Putamen (tissue), 1 donor: ENCODE measurements around the gene HEATR9.

ENCODE experiments used
- DNase-seq: peaks from one replicate; pipeline ENCODE4 v3.0.0-alpha.2; 2016; ENCODE audit warnings: low spot score

The HEATR9 gene

DNA sequence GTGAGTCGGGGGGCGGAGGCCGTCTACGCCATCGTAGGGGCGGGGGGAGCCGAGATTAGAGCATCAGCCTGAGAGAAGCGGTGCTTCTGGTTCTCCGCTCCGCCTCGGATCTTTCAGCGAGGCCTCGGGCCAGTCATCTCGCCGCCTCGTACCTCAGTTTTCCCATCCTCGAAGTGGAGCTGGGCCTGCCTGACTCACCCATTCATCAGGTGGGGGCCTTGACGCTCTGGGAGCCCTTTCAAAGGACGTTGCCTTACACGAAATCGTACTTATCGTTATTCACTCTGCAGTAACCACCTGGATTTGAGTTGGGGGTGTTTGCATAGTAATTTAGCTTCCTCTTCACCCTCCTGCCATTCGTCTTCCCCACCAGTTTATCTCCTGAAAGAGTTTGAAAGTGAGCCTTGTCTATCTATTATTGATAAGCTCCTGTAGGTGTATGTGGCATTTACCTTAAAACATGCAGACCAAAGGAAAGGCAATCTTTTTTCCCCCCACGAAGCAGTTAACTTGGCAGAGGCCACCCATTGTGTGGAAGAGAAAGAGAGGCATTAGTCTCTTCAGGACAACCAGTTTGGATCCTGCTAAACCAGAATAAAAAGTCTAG lies 58.7 kb downstream of the HEATR9 start:
- DNase-seq = peak; percentile 42

GRCh38 chr17:35808962-35809854 lies 59.5 kb downstream of the HEATR9 start, which contains the start of gene TAF15:
TAF15 (plus strand) TSS chr17:35809484; CDS start chr17:35809570, 86 bp downstream.
- peak; percentile 98 for DNase-seq

DNA sequence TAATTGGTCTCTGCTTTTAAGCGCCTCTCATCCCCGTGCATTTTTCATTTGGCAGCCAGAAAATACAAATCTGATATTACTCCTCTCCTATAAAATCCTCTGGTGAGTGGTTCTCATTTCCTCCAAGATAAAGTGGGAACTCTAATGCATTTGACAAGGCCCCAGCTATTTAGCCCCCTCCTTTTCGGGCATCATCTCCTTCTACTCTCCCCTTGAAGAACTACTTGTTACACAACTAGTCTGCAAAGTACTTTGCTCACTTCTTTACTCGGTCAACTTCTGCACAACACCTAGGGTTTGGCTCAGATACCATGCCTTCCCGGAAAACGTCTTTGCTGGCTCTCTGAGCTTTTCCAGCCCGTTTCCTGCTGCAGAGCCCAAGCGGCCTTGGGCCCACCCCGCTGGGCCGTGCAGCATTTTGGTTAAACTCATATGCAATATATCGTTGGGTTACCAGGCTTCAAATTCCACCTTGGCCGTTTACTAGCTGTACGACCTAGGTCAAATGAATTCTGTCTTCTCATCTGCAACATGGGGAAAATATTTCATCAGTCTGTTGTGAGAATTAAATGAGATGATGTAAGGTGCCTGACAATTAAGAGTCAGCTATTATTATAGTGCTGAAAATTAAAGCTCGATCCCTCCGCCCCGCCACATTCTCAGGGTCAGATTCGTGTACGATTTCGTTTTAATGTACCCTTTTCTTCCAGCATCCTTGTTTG lies 60.3 kb downstream of the HEATR9 start:
- no peak for DNase-seq

DNA sequence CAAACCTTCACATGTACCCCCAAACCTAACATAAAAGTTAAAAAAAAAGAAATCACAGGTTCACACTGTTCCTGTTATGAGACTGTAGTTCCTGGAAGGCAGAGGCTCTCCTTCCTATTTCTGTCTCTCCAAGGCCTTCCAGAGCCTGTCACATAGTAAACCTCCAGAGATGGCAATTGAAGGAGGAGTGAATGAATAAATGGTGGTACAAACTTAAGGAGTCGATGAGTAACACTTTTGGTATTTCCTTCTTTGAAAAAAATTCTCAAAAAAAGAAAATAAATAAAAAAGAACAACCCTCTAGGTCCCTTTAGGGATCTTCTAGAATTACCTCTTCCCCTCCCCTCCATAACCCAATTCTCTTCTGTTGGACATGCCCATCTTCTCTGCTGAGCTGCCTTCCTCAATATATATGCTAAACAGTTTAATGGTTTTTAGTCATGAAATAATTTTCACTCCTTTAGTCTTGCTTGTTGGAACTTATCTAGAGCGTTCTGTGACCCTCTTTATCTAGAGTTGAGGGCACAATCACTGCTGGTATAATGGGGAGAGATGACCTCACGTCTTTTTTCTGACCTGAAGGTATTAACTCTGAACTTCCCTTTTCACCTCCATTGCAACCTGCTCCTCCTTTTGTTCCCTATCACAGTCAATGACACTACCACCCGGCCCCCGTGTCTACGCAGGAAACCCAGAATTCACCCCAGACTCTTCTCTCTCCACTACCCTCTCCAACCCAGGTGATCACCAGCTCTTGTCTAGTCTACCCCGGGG lies 61.1 kb downstream of the HEATR9 start:
- no peak for DNase-seq
